HepG2 (cell line): Measurements from ENCODE around the gene ARL3. TPM values are rescaled to one million over a fixed set of nuclear protein-coding genes. Genes with fewer than 3 reads are reported as not detected.

ENCODE experiments used
- KLF16 ChIP-seq, 2 experiments: sonication (generic) in 1 of 2; formaldehyde crosslinking in 1 of 2; IDR thresholded peaks; 2 replicates each; pipeline versions ENCODE4 v1.6.1 to v1.8.0; 2016 to 2023; ENCODE audit warnings: missing genetic modification reagents in 2 of 2, missing compliant biosample characterization in 1 of 2
- NCOR1 ChIP-seq: fragments of 200-600 bp; sonication (generic); IDR thresholded peaks from 2 replicates; pipeline ENCODE4 v1.7.0; 2017; ENCODE audit warnings: antibody characterized with exemption, low read length, borderline replicate concordance
- TCF7L2 ChIP-seq: IDR thresholded peaks from 2 replicates; pipeline ENCODE4 v1.6.1; 2011; ENCODE audit warnings: mild to moderate bottlenecking, low read depth, low read length, moderate library complexity
- YY1 ChIP-seq: IDR thresholded peaks from 2 replicates; pipeline ENCODE4 v1.6.1; 2011; ENCODE audit warnings: low read length, low read depth, moderate library complexity, mild to moderate bottlenecking; ENCODE audit not compliant: insufficient read depth, insufficient replicate concordance
- ZNF280B ChIP-seq: sonication (generic); formaldehyde crosslinking; IDR thresholded peaks from 2 replicates; pipeline ENCODE4 v1.5.0; 2020; ENCODE audit warnings: missing genetic modification reagents, mild to moderate bottlenecking, borderline replicate concordance
- ZNF609 ChIP-seq: sonication (generic); formaldehyde crosslinking; IDR thresholded peaks from 2 replicates; pipeline ENCODE4 v1.4.0; 2020; ENCODE audit warnings: mild to moderate bottlenecking, missing genetic modification reagents, borderline replicate concordance
- ZNF709 ChIP-seq: sonication (generic); formaldehyde crosslinking; IDR thresholded peaks from 2 replicates; pipeline ENCODE4 v1.5.0; 2020; ENCODE audit warnings: mild to moderate bottlenecking, missing genetic modification reagents
- polyA plus RNA-seq, 8 experiments: library from polyadenylated mRNA; depleted of rRNA in 3 of 8; stranded (reverse) in 7 of 8; unstranded in 1 of 8; fragments of >200 nt; fragmentation: Illumina TruSeq in 4 of 8; extraction: Trizol in 4 of 8; gene quantifications; 2 replicates each; pipeline versions ENCODE4 v1.2.1 to v1.2.3, GENCODE V29; 2011 to 2016; ENCODE audit warnings: low read depth in 4 of 8, missing spikeins in 1 of 8, mixed read lengths in 1 of 8; ENCODE audit not compliant: insufficient read depth in 1 of 8
- total RNA-seq, 5 experiments: library from RNA; depleted of rRNA; stranded (reverse); fragments of >200 nt; fragmentation: Illumina TruSeq; extraction: Trizol; gene quantifications; 2 replicates each; pipeline ENCODE4 v1.2.3, GENCODE V29; 2016; ENCODE audit warnings: low read depth in 1 of 5
- TF ChIP-seq, protein P1 (sequence below): sonication (generic); formaldehyde crosslinking; IDR thresholded peaks from 2 replicates; pipeline ENCODE4 v1.8.1; 2022; ENCODE audit warnings: low read depth, mild to moderate bottlenecking, missing genetic modification reagents
- TF ChIP-seq, protein P2 (sequence below): IDR thresholded peaks from 2 replicates; pipeline ENCODE4 v1.6.1; 2016
- TF ChIP-seq, protein P3 (sequence below): sonication (generic); formaldehyde crosslinking; IDR thresholded peaks from 2 replicates; pipeline ENCODE4 v1.5.0; 2020; ENCODE audit warnings: missing genetic modification reagents, mild to moderate bottlenecking, borderline replicate concordance
- TF ChIP-seq, protein P4 (sequence below): sonication (generic); formaldehyde crosslinking; IDR thresholded peaks from 2 replicates; pipeline ENCODE4 v1.5.0; 2020; ENCODE audit warnings: missing genetic modification reagents
- TF ChIP-seq, protein P5 (sequence below): sonication (generic); formaldehyde crosslinking; IDR thresholded peaks from 2 replicates; pipeline ENCODE4 v1.4.0; 2020; ENCODE audit warnings: missing genetic modification reagents

The ARL3 gene
- total and polyA plus RNA-seq, 2 of the 13 experiments (the other 11 are each of a cell fraction or from before 2014, with no cell fraction given): 5.2 to 6.6 TPM

- TF ChIP-seq, protein P1, sequence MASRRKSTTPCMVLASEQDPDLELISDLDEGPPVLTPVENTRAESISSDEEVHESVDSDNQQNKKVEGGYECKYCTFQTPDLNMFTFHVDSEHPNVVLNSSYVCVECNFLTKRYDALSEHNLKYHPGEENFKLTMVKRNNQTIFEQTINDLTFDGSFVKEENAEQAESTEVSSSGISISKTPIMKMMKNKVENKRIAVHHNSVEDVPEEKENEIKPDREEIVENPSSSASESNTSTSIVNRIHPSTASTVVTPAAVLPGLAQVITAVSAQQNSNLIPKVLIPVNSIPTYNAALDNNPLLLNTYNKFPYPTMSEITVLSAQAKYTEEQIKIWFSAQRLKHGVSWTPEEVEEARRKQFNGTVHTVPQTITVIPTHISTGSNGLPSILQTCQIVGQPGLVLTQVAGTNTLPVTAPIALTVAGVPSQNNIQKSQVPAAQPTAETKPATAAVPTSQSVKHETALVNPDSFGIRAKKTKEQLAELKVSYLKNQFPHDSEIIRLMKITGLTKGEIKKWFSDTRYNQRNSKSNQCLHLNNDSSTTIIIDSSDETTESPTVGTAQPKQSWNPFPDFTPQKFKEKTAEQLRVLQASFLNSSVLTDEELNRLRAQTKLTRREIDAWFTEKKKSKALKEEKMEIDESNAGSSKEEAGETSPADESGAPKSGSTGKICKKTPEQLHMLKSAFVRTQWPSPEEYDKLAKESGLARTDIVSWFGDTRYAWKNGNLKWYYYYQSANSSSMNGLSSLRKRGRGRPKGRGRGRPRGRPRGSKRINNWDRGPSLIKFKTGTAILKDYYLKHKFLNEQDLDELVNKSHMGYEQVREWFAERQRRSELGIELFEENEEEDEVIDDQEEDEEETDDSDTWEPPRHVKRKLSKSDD (CRISPR knock-in tag): no peak
- TF ChIP-seq, protein P2, sequence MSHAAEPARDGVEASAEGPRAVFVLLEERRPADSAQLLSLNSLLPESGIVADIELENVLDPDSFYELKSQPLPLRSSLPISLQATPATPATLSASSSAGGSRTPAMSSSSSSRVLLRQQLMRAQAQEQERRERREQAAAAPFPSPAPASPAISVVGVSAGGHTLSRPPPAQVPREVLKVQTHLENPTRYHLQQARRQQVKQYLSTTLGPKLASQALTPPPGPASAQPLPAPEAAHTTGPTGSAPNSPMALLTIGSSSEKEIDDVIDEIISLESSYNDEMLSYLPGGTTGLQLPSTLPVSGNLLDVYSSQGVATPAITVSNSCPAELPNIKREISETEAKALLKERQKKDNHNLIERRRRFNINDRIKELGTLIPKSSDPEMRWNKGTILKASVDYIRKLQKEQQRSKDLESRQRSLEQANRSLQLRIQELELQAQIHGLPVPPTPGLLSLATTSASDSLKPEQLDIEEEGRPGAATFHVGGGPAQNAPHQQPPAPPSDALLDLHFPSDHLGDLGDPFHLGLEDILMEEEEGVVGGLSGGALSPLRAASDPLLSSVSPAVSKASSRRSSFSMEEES (CRISPR knock-in tag): peak; percentile 38; the same call in 1 of the 2 replicates
- TF ChIP-seq ZNF609 (no peak), NCOR1 (no peak), ZNF280B (no peak), KLF16 (CRISPR knock-in tag; IDR thresholded peaks at IDR 0.05) (no peak), YY1 (peak; percentile 68), ZNF709 (no peak), TCF7L2 (no peak)
- TF ChIP-seq, protein P3, sequence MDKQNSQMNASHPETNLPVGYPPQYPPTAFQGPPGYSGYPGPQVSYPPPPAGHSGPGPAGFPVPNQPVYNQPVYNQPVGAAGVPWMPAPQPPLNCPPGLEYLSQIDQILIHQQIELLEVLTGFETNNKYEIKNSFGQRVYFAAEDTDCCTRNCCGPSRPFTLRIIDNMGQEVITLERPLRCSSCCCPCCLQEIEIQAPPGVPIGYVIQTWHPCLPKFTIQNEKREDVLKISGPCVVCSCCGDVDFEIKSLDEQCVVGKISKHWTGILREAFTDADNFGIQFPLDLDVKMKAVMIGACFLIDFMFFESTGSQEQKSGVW: no peak
- TF ChIP-seq, protein P4, sequence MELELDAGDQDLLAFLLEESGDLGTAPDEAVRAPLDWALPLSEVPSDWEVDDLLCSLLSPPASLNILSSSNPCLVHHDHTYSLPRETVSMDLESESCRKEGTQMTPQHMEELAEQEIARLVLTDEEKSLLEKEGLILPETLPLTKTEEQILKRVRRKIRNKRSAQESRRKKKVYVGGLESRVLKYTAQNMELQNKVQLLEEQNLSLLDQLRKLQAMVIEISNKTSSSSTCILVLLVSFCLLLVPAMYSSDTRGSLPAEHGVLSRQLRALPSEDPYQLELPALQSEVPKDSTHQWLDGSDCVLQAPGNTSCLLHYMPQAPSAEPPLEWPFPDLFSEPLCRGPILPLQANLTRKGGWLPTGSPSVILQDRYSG (CRISPR knock-in tag): no peak
- TF ChIP-seq, protein P5, sequence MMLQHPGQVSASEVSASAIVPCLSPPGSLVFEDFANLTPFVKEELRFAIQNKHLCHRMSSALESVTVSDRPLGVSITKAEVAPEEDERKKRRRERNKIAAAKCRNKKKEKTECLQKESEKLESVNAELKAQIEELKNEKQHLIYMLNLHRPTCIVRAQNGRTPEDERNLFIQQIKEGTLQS (CRISPR knock-in tag): no peak
Measured at GRCh38 chr10:102678842-102679289, 35.3 kb downstream of the ARL3 start (continued).
